H1 (cell line): Measurements from ENCODE around the gene ZNF608. TPM values are rescaled to one million over a fixed set of nuclear protein-coding genes. Genes with fewer than 3 reads are reported as not detected.

ENCODE experiments used
- CTCF ChIA-PET: fragments of 300-600 bp; sonication (Branson Sonifier 250); formaldehyde crosslinking; loops from one replicate; lab custom pipeline; 2021; ENCODE audit not compliant: partially characterized antibody; lab: Charles Lee
- POLR2A ChIA-PET: fragments of 300-600 bp; sonication (Branson Sonifier 250); formaldehyde crosslinking; loops from one replicate; lab custom pipeline; 2021; ENCODE audit warnings: inconsistent platforms; ENCODE audit not compliant: partially characterized antibody; lab: Charles Lee
- DNase-seq, 2 experiments: peaks; one replicate each; pipeline versions ENCODE4 v3.0.0 to v3.0.0-alpha.2; 2010 to 2022; ENCODE audit warnings: low spot score in 2 of 2, low read depth in 1 of 2, mixed read lengths in 1 of 2
- FAIRE-seq: peaks from 2 replicates; lab custom pipeline; 2011; peaks lifted over from hg19 to GRCh38; lab: Jason Lieb, UNC
- H2AFZ ChIP-seq: 2 replicates; pipeline ENCODE4 v1.8.1; 2012; ENCODE audit warnings: low read length, inconsistent platforms
- H2AK5ac ChIP-seq: 2 replicates; pipeline ENCODE4 v1.6.1; 2013; ENCODE audit warnings: low read depth, low read length
- H2BK120ac ChIP-seq: replicated peaks from 2 replicates; pipeline ENCODE3; 2013; ENCODE audit warnings: low read depth, low read length, inconsistent platforms
- H2BK12ac ChIP-seq: 2 replicates; pipeline ENCODE4 v1.6.1; 2013; ENCODE audit warnings: low read depth, low read length
- H2BK15ac ChIP-seq: 2 replicates; pipeline ENCODE4 v1.6.1; 2013; ENCODE audit warnings: low read length
- H2BK20ac ChIP-seq: 2 replicates; pipeline ENCODE4 v1.6.1; 2013; ENCODE audit warnings: low read length
- H2BK5ac ChIP-seq: 2 replicates; pipeline ENCODE4 v1.6.1; 2013; ENCODE audit warnings: low read depth, low read length
- H3K14ac ChIP-seq: 2 replicates; pipeline ENCODE4 v1.6.1; 2013; ENCODE audit warnings: inconsistent platforms; ENCODE audit not compliant: insufficient read length
- H3K18ac ChIP-seq: 2 replicates; pipeline ENCODE4 v1.6.1; 2013; ENCODE audit warnings: low read length; ENCODE audit errors: extremely low read depth
- H3K23ac ChIP-seq: 2 replicates; pipeline ENCODE4 v1.6.1; 2013; ENCODE audit warnings: inconsistent platforms; ENCODE audit not compliant: insufficient read length
- H3K23me2 ChIP-seq: 2 replicates; pipeline ENCODE4 v1.6.1; 2013; ENCODE audit warnings: low read depth, low read length
- H3K27ac ChIP-seq: 2 replicates; pipeline ENCODE4 v1.6.1; 2011; ENCODE audit warnings: low read depth, low read length, inconsistent platforms
- H3K27me3 ChIP-seq, 4 experiments: replicated peaks in 1 of 4; 1 replicate in 1 of 4; 2 replicates in 3 of 4; pipeline versions ENCODE4 v1.6.1 to v1.8.1; 2011 to 2013; ENCODE audit warnings: low read length in 3 of 4, mild to moderate bottlenecking in 3 of 4, inconsistent platforms in 2 of 4, mixed read lengths in 2 of 4, moderate library complexity in 1 of 4; ENCODE audit not compliant: control insufficient read depth in 3 of 4, insufficient read depth in 3 of 4; ENCODE audit errors: extremely low read depth in 1 of 4
- H3K36me3 ChIP-seq, 4 experiments: 2 replicates each; pipeline versions ENCODE4 v1.6.1 to v1.8.1; 2011 to 2013; ENCODE audit warnings: mild to moderate bottlenecking in 4 of 4, low read length in 3 of 4, moderate library complexity in 2 of 4, control low read depth in 1 of 4, inconsistent platforms in 1 of 4; ENCODE audit not compliant: insufficient read depth in 4 of 4, control insufficient read depth in 2 of 4
- H3K4ac ChIP-seq: replicated peaks from 2 replicates; pipeline ENCODE3; 2013; ENCODE audit warnings: low read length, low read depth, mixed read lengths, inconsistent platforms; ENCODE audit not compliant: insufficient read length
- H3K4me1 ChIP-seq, 4 experiments: replicated peaks in 1 of 4; 1 replicate in 1 of 4; 2 replicates in 3 of 4; pipeline versions ENCODE4 v1.6.1 to v1.8.1; 2011 to 2013; ENCODE audit warnings: low read length in 3 of 4, inconsistent platforms in 2 of 4, mixed read lengths in 1 of 4; ENCODE audit not compliant: insufficient read depth in 4 of 4, control insufficient read depth in 3 of 4
- H3K4me2 ChIP-seq, 2 experiments: 2 replicates each; pipeline versions ENCODE4 v1.6.1 to v1.8.1; 2011 to 2013; ENCODE audit warnings: low read depth in 2 of 2, low read length in 2 of 2, control low read depth in 1 of 2, inconsistent platforms in 1 of 2, mild to moderate bottlenecking in 1 of 2; ENCODE audit not compliant: insufficient read depth in 1 of 2
- H3K4me3 ChIP-seq, 4 experiments: fragments of 200-600, 300-600 bp in 1 of 4; sonication (generic), shearing (Covaris generic), sonication (Bioruptor Twin) in 1 of 4; 2 replicates each; pipeline versions ENCODE4 v1.5.1 to v1.8.1; 2011 to 2016; ENCODE audit warnings: low read length in 4 of 4, low read depth in 3 of 4, control low read depth in 2 of 4, inconsistent platforms in 2 of 4, mild to moderate bottlenecking in 2 of 4, mixed read lengths in 1 of 4, moderate library complexity in 1 of 4; ENCODE audit not compliant: insufficient read depth in 2 of 4; ENCODE audit errors: extremely low read depth in 1 of 4
- H3K56ac ChIP-seq: replicated peaks from 2 replicates; pipeline ENCODE3; 2013; ENCODE audit warnings: low read depth, mild to moderate bottlenecking, mixed read lengths, low read length, inconsistent platforms; ENCODE audit not compliant: insufficient read length
- H3K79me1 ChIP-seq: 2 replicates; pipeline ENCODE4 v1.6.1; 2013; ENCODE audit warnings: low read depth, low read length, control low read depth
- H3K79me2 ChIP-seq, 2 experiments: 2 replicates each; pipeline versions ENCODE4 v1.6.1 to v1.8.1; 2012 to 2013; ENCODE audit warnings: low read length in 2 of 2, mild to moderate bottlenecking in 2 of 2, inconsistent platforms in 1 of 2; ENCODE audit not compliant: insufficient read depth in 2 of 2, control insufficient read depth in 1 of 2
- H3K9ac ChIP-seq, 4 experiments: replicated peaks in 1 of 4; 1 replicate in 1 of 4; 2 replicates in 3 of 4; pipeline versions ENCODE4 v1.6.1 to v1.8.1; 2011 to 2013; ENCODE audit warnings: low read depth in 3 of 4, low read length in 3 of 4, control low read depth in 2 of 4, mild to moderate bottlenecking in 2 of 4, moderate library complexity in 2 of 4, inconsistent platforms in 1 of 4; ENCODE audit errors: extremely low read depth in 1 of 4
- H3K9me3 ChIP-seq, 2 experiments: 2 replicates each; pipeline versions ENCODE4 v1.6.1 to v1.8.1; 2012 to 2013; ENCODE audit warnings: mild to moderate bottlenecking in 2 of 2, moderate library complexity in 2 of 2, control low read depth in 1 of 2, inconsistent platforms in 1 of 2, low read depth in 1 of 2, low read length in 1 of 2, mixed read lengths in 1 of 2; ENCODE audit not compliant: insufficient read depth in 2 of 2
- H4K20me1 ChIP-seq, 2 experiments: replicated peaks in 1 of 2; 2 replicates each; pipeline versions ENCODE3 to v1.8.1; 2011 to 2013; ENCODE audit warnings: inconsistent platforms in 2 of 2, low read length in 2 of 2, mild to moderate bottlenecking in 1 of 2; ENCODE audit not compliant: insufficient read depth in 2 of 2, control insufficient read depth in 1 of 2
- H4K5ac ChIP-seq: 2 replicates; pipeline ENCODE4 v1.6.1; 2013; ENCODE audit warnings: low read length, low read depth, mixed read lengths, inconsistent platforms; ENCODE audit not compliant: insufficient read length
- H4K8ac ChIP-seq: 2 replicates; pipeline ENCODE4 v1.8.0; 2013; ENCODE audit warnings: mild to moderate bottlenecking, moderate library complexity, low read length, inconsistent platforms; ENCODE audit not compliant: insufficient read depth; ENCODE audit errors: extremely low read depth
- H4K91ac ChIP-seq: replicated peaks from 2 replicates; pipeline ENCODE3; 2013; ENCODE audit warnings: low read length, mixed read lengths, inconsistent platforms; ENCODE audit not compliant: insufficient read length
- BRCA1 ChIP-seq: IDR thresholded peaks from 2 replicates; pipeline ENCODE4 v1.6.1; 2012; ENCODE audit warnings: low read depth, low read length, improper control_type of control experiment
- CHD1 ChIP-seq: IDR thresholded peaks from 2 replicates; pipeline ENCODE4 v1.6.1; 2012; ENCODE audit warnings: low read depth, low read length, improper control_type of control experiment
- EP300 ChIP-seq, 2 experiments: IDR thresholded peaks; 1 replicate in 1 of 2; 2 replicates in 1 of 2; pipeline ENCODE4 v1.6.1; 2011 to 2012; ENCODE audit warnings: low read depth in 2 of 2, low read length in 2 of 2, mild to moderate bottlenecking in 2 of 2, borderline replicate concordance in 1 of 2, inconsistent platforms in 1 of 2, moderate library complexity in 1 of 2
- GABPA ChIP-seq: IDR thresholded peaks from 2 replicates; pipeline ENCODE4 v1.6.1; 2011; ENCODE audit warnings: mild to moderate bottlenecking, low read length, moderate library complexity, borderline replicate concordance; ENCODE audit not compliant: insufficient read depth
- JUN ChIP-seq: IDR thresholded peaks from 2 replicates; pipeline ENCODE4 v1.6.1; 2011; ENCODE audit warnings: low read depth, mild to moderate bottlenecking, improper control_type of control experiment, low read length
- KDM1A ChIP-seq: fragments of 200-600, 300-600 bp; sonication (generic); IDR thresholded peaks from 2 replicates; pipeline ENCODE4 v1.7.1; 2016; ENCODE audit warnings: mild to moderate bottlenecking, low read length, borderline replicate concordance
- NRF1 ChIP-seq: IDR thresholded peaks from 2 replicates; pipeline ENCODE4 v1.6.1; 2011; ENCODE audit warnings: mild to moderate bottlenecking, low read depth, low read length, improper control_type of control experiment
- POLR2AphosphoS5 ChIP-seq: IDR thresholded peaks from 2 replicates; pipeline ENCODE4 v1.6.1; 2011; ENCODE audit warnings: low read depth, low read length
- RBBP5 ChIP-seq: IDR thresholded peaks from 2 replicates; pipeline ENCODE4 v1.7.1; 2012; ENCODE audit warnings: low read depth, mild to moderate bottlenecking, inconsistent platforms, low read length, moderate library complexity, borderline replicate concordance
- SIN3A ChIP-seq, 2 experiments: IDR thresholded peaks in 1 of 2; conservative IDR thresholded peaks in 1 of 2; 2 replicates each; pipeline ENCODE4 v1.6.1; 2011 to 2012; ENCODE audit warnings: low read length in 2 of 2, improper control_type of control experiment in 1 of 2, low read depth in 1 of 2, mild to moderate bottlenecking in 1 of 2
- SIRT6 ChIP-seq: IDR thresholded peaks from one replicate; pipeline ENCODE4 v1.7.1; 2012; ENCODE audit warnings: low read length, inconsistent platforms
- USF2 ChIP-seq: IDR thresholded peaks from 2 replicates; pipeline ENCODE4 v1.6.1; 2011; ENCODE audit warnings: low read length, improper control_type of control experiment
- ZNF274 ChIP-seq: IDR thresholded peaks from 2 replicates; pipeline ENCODE4 v1.7.0; 2012; ENCODE audit warnings: low read length, borderline replicate concordance; ENCODE audit errors: extremely low read depth
- WGBS, 2 experiments: shearing (Covaris generic) in 1 of 2; methylation state at CpG; one replicate each; pipeline versions ENCODE4 v1.1.6 to v1.1.7; 2013 to 2015; ENCODE audit warnings: low lambda C conversion rate in 2 of 2, mixed read lengths in 2 of 2, inconsistent platforms in 1 of 2, low coverage in 1 of 2, missing lambda C conversion rate in 1 of 2; ENCODE audit not compliant: insufficient replicate concordance in 2 of 2, insufficient coverage in 1 of 2, insufficient read length in 1 of 2; ENCODE audit errors: extremely low coverage in 1 of 2, missing lambda C conversion rate in 1 of 2; 5-methylcytosine and 5-hydroxymethylcytosine counted together
- polyA plus RNA-seq, 7 experiments: library from polyadenylated mRNA; depleted of rRNA in 3 of 7; stranded (reverse) in 5 of 7; unstranded in 2 of 7; fragments of >200 nt in 5 of 7; fragments of 200-250 nt in 2 of 7; gene quantifications; 1 replicate in 5 of 7; 2 replicates in 1 of 7; 4 replicates in 1 of 7; pipeline versions ENCODE4 v1.2.1 to v1.2.3, GENCODE V29; 2011 to 2013; ENCODE audit warnings: missing spikeins in 2 of 7, mixed read lengths in 2 of 7
- total RNA-seq: library from RNA; stranded (reverse); fragmentation: NEBNext Ultra II Directional; extraction: Animal tissue kit (Norgen Biotek cat#: 25700); gene quantifications from 2 replicates; pipeline ENCODE4 v1.2.1, GENCODE V29; 2021

Gene ZNF608
- total and polyA plus RNA-seq, 2 of the 8 experiments (the other 6 are each of a cell fraction or from before 2014, with no cell fraction given): 17.2 to 40.8 TPM

- 97% methylated on average over 2 of the region's 2 CpGs; no CpG with 5 or more reads in 1 of the 2 experiments for WGBS, 2 experiments
- ChIA-PET CTCF (interaction anchor here (1.1 to 1.4 kb wide), 2 partner anchors 17 to 19 kb away, joined by 3 to 4 read pairs; no protein-coding TSS in a partner anchor), POLR2A (no interaction called here)
- no peak overlapping the region for H3K56ac ChIP-seq
- H3K4ac ChIP-seq: no peak overlapping the region
- no peak overlapping the region for H3K4me3 ChIP-seq
- no peak overlapping the region for H2BK5ac ChIP-seq
- H3K36me3 ChIP-seq: no peaks in the 10 kb centered on the region; a peak in 1 of 8 replicates
- H3K9ac ChIP-seq: no peak overlapping the region
- FAIRE-seq (no peak), DNase-seq (no peak)
- no peak overlapping the region for H3K18ac ChIP-seq
- H2AK5ac ChIP-seq: no peak overlapping the region
- no peak overlapping the region for H2BK15ac ChIP-seq
- H4K8ac ChIP-seq: no peak overlapping the region
- H3K4me1 ChIP-seq: peaks cover 7 to 39% (median 32%) of the 10 kb centered on the region in 4 experiments
- no peak overlapping the region for H4K91ac ChIP-seq
- no peak overlapping the region for H2BK12ac ChIP-seq
- H3K27ac ChIP-seq: no peak overlapping the region
- no peaks in the 10 kb centered on the region for H3K27me3 ChIP-seq
- peaks cover 13 to 98% of the 10 kb centered on the region in 2 experiments for H3K79me2 ChIP-seq
- no peak overlapping the region for H3K4me2 ChIP-seq
- no peak overlapping the region for H4K5ac ChIP-seq
- no peak overlapping the region for H2BK20ac ChIP-seq
- H3K79me1 ChIP-seq: peaks cover 15% of the 10 kb centered on the region; the same call in 1 of the 2 replicates
- H3K9me3 ChIP-seq: no peaks in the 10 kb centered on the region
- H2BK120ac ChIP-seq: no peak overlapping the region
- no peaks in the 10 kb centered on the region for H3K23me2 ChIP-seq
- no peak overlapping the region for H3K14ac ChIP-seq
- peaks cover 13 to 17% of the 10 kb centered on the region in 2 experiments for H4K20me1 ChIP-seq
- H2AFZ ChIP-seq: no peak overlapping the region
- no peak overlapping the region for H3K23ac ChIP-seq
- TF ChIP-seq BRCA1 (no peak), POLR2AphosphoS5 (no peak), KDM1A (no peak), SIN3A (conservative IDR thresholded peaks at IDR 0.05 in 1 of 2, IDR thresholded peaks at IDR 0.05 in 1 of 2; ENCODE audit: low read depth in 1 of 2, low read length in 2 of 2) (no peak), USF2 (no peak), ZNF274 (no peak), JUN (no peak), SIRT6 (no peak), GABPA (no peak), NRF1 (no peak), RBBP5 (no peak), CHD1 (no peak), EP300 (IDR thresholded peaks at IDR 0.05; ENCODE audit: borderline replicate concordance in 1 of 2, low read depth in 2 of 2, low read length in 2 of 2) (no peak)
Observed at GRCh38 chr5:124705577-124705976, 40.9 kb downstream of the ZNF608 start.
